HG02970 (cell line): ENCODE measurements around the gene GTF3C5.
"Not testable (repeated sequence)": the region's sequence is repeated elsewhere in the genome, so short reads cannot be mapped to it uniquely, and the experiment has no call there.

ENCODE experiments used
- ATAC-seq: cut with Tn5 transposase; IDR thresholded peaks from one replicate; pipeline ENCODE4 v1.9.1; 2021; ENCODE audit warnings: mild to moderate bottlenecking, moderate library complexity, moderate number of reproducible peaks; ENCODE audit not compliant: unreplicated experiment, low FRiP score

GTF3C5 gene

DNA sequence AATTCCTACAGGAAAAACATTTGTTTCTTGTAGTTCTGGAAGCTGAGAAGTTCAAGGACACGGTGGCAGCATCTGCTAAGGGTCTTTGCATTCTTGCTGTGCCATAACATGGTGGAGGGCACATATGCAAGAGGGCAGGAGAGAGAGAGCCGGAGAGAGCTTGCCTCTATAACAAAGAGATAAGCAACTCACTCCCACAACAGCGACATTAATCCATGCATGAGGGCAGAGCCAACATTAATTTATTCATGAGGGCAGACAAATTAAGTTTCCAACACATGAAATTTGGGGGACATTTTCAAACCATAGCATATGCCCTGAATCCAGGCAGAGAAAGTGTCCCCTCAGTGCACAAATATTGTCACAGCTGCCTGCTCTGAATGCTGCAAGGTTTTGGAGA lies 4.4 kb upstream of the GTF3C5 start:
- ATAC-seq = no peak

DNA sequence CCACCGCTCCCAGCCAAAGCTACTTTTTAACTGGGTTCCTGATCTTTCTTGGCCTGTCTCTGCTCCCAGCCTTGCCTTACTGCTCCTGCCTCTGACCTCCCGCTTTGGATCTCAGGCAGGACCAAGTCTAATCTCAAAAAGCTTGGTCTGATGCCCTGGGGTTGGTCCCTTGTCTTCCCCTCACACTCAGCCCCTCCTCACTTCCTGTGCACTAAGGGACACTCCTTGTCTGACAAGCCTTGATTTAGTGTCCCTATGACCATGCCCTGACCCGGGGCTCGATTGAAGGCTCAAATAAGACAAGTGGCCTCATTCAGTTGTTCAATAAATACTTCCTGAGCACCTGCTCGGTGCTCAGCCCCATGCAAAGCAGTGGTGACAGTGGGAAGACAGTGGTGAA lies 3.7 kb upstream of the GTF3C5 start:
- no peak for ATAC-seq

DNA sequence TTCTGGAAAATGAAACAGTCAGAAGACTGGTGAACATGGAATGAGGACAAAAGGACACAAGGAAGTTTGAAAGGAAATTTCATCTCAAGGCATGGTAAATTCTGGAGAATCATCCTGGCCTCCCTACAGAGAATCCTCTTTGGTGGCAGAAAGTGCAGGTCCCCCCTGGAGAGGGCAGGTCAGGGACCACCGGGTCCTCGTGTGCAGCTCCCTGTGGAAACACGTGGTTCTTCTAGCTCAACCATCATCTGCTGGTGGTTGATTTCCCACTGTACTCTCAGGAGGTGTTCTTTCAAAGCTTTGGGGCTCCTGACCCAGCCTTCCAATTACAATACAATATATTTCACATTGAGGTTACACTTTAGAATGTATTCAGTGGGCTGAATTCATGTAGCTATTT lies 2.6 kb upstream of the GTF3C5 start:
- no peak for ATAC-seq

DNA sequence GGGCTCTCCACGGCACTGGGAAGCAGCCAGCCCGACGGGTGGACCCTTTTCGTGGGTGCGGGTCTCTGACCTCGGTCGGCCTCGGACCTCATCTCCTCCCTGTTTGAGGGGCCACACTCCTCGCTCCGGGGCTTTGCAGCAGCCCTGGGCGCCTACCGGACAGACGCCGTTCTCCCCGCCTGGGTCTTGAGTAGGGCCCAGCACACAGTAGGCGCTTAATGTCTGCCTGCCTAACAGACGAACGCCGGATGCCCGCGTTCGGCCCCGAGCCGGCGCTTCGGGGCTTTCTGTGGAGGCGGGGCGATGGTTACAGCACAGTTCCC lies 842 bp upstream of the GTF3C5 start:
- no peak for ATAC-seq

DNA sequence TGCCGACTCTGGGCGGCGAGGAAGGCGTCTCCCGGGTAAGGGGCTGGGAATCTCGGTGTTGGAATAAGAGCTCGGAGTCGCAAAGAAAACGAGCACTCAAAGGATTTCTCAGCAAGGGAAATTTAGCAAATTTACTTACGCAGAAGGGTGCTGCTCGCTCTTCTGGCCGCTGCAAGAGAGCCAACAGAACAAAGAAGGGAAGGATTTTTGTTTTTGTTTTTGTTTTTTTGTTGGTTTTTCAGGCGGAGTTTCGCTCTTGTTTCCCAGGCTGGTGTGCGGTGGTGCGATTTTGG lies 279 bp downstream of the GTF3C5 start:
- no peak for ATAC-seq

DNA sequence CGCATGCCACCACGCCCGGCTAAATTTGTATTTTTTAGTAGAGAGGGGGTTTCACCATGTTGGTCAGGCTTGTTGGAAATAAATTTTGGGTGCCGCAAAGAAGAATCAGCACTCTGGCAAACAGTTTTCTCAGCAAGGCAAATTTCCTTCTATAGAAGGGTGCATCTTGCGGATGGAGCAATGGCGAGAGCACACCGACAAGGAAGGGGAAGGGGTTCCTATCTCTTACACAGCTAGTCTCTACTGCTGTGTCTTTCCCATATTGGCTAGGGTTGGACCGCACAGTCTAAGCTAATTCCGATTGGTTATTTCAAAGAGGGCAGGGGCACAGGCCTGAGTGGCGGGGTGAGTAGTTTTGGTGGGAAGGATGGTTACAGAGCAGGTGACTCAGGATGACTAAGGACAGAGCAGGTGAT lies 707 bp downstream of the GTF3C5 start:
- ATAC-seq = no peak

DNA sequence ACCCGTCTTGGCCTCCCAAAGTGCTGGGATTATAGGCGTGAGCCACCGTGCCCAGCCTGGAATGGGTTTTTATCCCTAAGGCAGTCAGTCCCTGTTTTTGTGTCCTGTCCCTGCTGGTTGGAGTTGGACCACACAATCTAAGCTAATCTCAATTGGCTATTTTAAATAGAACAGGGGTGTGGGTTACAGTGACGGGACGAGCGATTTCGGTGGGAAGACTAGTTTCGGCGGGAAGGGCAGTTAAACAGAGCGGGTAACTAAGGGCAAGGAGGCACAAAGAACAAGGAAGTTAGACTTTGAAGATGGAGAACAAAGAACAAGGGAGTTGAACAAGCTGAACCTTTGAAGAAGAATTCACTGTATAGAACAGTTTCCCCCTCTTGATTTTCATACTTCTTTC lies 1.4 kb downstream of the GTF3C5 start:
- ATAC-seq = no peak

DNA sequence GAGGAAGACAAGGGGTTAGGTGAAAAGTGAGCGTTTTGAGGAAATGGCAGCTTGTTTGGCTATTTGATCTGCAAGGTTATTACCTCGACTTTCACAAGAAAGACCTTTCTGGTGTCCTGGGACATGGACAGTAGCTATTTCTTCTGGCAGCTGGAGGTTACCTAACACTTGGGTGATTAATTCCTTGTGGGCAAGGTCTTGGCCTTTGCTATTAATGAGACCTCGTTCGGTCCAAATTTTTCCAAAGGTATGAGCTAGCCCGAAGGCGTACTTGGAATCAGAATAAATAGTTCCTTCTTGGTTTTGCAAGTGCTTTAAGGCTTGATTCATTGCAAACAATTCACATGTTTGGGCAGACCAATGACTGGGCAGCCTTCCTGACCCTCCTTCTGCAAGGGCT lies 4.9 kb downstream of the GTF3C5 start:
- ATAC-seq = no peak

DNA sequence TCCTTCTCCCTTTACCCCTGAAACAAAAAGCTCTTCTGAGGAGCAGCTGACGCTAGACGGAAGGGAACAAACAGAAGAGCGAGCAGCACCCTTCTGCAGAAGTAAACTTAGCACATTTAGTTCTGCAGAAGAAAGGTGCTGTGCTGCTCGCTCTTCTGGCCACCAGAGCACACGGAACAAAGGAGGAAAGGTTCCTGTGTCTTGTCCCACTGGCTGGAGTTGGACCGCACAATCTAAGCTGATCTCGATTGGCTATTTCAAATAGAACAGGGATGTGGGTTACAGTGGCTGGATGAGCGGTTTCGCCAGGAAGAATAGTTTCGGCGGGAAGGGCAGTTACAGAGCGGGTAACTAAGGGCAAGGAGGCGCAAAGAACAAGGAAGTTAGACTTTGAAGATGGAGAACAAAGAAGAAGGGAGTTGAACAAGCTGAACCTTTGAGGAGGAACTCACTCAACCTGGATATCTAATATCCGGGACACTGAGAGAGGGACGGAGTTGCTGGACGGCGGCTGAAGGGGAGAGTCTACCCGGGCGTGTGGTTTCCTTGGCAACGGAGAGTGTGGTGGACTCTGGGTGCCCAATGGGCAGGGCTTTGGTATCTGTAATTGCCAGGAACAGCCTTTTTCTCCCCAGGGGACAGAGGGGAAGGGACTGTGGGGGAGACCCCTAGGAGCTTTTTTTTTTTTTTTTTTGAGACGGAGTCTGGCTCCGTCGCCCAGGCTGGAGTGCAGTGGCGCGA lies 7.1 kb downstream of the GTF3C5 start:
- no peak for ATAC-seq

DNA sequence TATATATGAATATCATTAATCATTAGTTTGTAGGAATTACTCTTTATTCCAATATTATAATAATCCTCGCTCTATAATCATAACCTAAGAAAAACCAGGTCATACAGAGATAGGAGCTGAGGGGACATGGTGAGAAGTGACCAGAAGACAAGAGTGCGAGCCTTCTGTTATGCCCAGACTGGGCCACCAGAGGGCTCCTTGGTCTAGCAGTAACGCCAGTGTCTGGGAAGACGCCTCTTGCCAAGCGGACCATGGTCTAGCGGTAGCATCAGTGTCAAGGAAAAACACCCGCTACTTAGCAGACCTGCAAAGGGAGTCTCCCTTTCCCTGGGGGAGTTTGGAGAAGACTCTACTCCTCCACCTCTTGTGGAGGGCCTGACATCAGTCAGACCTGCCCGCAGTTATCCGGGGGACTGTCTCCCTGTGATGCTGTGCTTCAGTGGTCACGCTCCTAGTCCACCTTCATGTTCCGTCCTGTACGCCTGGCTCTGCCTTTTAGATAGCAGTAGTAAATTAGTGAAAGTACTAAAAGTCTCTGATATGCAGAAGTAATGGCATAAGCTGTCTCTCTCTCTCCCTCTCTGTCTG lies 10.2 kb downstream of the GTF3C5 start:
- ATAC-seq = not testable (repeated sequence)

DNA sequence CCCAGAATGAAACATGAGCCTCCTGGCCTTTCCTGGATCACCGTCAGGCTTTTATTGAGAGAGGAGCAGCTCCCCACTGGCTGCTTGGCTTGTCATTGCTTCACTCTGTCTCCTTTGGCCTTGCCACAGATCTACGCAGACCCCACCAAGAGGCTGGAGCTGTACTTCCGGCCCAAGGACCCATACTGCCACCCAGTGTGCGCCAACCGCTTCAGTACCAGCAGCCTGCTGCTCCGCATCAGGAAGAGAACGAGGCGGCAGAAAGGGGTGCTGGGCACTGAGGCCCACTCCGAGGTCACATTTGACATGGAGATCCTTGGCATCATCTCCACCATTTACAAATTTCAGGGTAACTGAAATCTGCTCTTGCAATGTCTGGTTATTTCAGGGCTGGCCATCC lies 11.2 kb downstream of the GTF3C5 start:
- no peak for ATAC-seq

DNA sequence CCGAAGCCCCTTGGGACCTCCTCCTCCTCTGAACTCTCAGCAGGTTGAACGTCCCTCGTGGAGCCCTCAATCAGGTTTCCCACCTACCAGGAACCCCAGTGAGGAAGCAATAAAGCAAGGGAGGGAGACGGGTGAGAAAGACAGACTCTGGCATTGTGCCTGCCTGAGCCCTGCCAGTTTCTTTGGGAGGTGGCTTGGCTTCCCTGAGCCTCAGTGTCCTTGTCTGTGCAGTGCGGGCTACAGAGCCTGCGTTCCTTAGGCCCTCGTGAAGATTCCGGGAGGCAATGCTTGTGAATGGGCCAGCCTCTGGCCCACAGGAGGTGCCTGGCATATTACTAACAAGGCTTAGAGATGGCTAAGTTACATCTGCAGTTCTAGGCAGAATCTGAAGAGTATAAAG lies 11.9 kb downstream of the GTF3C5 start:
- ATAC-seq = no peak

DNA sequence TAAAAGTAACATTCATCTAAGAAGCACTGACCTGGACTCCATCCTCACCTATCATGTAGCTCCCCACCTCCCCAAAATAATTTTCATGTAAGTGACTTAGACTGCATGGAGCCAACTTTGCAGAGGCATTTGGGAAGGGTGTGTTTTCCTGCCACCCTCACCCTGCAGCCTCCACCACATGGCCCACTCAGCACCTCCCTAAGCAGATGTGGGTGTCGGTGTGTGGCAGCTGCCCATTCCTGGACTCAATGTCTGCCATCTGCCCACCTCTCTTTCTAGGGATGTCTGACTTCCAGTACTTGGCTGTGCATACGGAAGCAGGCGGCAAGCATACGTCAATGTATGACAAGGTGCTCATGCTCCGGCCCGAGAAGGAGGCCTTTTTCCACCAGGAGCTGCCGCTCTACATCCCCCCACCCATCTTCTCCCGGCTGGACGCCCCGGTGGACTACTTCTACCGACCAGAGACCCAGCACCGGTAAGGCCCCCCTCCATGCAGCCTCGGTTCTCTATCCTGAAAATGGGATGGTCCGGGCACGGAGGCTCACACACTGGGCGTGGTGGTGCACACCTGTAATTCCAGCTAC lies 12.7 kb downstream of the GTF3C5 start:
- no peak for ATAC-seq

DNA sequence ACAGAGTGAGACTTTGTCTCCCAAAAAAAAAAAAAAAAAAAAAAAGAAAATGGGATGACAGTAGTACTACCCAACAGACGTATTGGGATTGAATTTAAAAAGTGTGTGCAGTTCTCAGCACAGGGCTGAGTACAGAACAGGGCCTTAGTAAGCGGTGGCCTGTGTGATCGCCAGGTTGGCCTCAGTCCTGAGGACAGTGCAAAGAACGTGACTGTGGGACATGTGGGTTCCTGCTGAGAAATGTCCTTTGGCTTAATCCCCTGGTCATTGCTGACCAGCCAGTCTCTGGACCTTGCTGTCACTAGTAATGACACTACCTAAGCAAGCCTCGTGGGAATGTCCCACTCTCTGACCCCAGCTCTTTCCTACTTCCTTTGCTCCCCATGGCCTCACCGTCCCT lies 13.3 kb downstream of the GTF3C5 start:
- ATAC-seq = no peak

DNA sequence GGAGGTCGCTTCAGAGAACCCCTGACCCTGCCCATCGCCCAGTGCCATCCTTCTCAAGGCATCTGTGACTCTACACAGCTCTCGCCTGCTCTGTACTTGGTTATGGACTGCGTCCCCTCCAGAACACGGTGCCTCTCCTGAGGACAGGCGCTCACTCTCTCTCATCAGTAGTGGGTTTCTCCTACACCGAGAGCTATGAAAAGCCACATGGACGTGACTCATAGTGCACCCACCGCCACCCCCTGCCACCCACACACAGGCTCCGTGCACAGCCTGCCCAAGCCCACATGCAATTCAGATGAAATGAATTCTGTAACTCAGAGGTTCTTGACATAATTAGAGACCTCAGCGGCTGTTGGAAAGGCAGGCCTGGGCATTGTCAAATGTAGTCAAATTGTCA lies 13.9 kb downstream of the GTF3C5 start:
- ATAC-seq = no peak

DNA sequence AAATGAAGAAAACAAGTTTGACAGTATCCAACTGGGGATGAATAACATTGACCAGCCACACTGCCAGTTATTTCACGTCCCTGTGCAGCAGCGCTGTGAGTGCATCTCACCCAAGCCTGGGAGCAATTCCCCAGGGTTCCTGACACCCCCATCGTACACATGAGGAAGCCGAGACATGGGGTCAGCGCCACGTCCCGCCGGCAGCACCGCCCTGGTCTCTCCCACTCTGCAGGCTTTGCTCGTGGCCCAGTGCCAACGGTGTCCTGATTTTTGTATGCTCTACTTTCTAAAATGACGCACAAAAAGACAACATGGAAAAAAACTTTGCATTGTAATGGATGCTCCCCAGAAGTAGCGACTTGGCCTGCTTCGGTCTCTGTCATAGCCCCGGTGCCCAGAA lies 14.3 kb downstream of the GTF3C5 start:
- ATAC-seq = no peak

DNA sequence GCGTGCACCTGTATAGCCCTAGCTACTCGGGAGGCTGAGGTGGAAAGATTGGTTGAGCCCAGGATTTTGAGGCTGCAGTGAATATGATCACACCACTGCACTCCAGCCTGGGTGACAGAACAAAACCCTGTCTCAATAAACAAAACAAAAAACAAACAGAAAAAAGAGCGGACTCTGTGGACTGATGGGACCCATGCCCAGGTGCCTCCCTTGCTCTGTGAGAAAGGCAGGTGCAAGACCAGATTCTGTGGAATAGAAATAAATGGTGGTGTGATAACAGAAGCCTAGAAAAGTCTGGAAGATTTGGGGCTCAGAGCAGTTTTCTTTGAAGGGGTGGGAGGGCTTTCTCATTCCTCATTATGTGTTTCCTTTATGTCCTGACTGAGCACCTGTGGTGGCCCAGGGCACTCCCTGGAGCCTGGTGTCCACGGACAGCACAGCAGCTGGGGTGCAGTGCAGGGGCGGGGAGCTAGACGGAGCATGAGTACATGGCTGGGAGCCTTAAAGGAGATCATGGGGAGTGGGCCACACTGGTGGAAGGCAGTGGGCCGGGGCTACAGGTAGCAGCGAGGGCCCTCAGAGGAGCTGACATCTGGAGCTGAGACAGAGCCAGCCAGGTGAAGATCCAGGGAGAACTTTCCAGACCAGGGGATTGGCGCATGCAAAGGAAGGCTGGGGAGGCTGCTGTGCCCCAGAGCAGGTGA lies 15.6 kb downstream of the GTF3C5 start:
- ATAC-seq = no peak

DNA sequence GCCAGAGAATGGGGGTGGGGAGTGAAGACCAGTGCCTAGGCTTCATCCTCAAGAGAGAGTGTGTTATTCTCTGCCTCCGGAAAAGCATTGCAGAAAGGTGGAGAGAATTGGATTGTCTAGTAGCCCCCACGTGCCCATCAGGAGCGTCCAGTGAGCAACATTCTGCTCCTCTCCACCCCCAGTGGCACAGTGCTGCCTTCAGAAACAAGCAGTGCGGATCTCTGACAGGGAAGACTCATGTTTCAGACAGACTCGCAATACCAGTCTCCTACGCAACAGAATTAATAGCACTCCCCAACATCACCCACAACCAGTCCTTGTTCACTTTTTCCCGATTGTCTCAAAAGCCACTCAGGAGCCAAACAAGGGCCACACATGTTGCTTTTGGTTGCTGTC lies 16.1 kb downstream of the GTF3C5 start:
- ATAC-seq = no peak

DNA sequence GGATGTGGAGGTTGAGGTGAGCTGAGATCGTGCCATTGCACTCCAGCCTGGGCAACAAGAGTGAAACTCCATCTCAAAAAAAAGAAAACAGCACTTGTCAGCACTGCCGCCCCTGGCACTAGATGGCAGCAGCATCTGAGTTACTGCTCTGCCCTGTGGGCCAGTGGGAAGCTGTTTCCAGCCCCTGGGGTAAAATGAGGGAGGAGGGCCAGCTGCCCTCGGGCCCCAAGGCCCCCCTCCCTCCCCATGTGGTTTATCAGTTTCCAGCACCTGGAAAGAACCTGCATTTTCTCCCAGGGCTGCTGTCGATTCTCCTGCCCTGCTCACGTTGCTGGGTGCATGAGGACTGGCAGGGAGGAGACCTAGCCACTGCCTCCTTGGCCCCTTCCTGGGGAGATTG lies 17.8 kb downstream of the GTF3C5 start:
- ATAC-seq = no peak

DNA sequence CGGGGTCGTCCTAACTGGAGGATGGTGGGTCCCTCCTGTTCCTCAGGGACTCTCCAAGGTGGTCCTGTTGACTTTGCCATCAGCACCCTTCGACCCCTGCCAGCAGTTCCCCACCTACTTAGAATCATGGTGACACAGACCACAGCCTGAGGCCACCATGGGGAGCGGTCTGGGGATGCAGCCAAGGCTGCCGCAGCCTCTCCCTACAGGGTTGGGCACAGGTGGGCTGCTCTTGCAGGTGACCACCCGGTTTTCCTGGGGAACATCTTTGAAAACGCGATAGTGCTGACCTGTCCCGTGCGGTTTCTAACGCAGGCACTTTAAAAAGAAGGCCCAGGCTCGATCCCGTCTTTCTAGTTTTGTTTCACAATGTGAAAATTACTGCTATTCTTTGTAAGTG lies 18.2 kb downstream of the GTF3C5 start:
- ATAC-seq = no peak

DNA sequence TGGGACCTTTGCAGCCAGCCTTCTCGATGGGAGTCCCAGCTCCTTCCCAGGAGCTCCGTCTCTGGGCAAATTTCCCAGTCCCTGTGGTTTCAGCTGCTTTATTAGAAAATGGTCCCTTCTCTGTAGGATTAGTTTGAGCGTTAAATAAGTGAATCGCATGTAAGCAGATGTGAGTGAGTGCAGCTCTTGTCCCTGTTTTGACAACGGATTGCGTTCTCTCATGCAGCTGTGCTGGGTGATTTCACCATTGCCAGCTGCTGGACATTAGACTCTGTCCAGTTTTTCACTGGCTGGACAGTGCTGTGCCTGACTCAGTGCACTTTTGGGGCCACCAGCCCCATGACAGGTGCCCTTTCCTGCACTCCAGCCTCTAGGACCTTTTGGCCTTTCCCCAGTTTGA lies 19.3 kb downstream of the GTF3C5 start:
- no peak for ATAC-seq

DNA sequence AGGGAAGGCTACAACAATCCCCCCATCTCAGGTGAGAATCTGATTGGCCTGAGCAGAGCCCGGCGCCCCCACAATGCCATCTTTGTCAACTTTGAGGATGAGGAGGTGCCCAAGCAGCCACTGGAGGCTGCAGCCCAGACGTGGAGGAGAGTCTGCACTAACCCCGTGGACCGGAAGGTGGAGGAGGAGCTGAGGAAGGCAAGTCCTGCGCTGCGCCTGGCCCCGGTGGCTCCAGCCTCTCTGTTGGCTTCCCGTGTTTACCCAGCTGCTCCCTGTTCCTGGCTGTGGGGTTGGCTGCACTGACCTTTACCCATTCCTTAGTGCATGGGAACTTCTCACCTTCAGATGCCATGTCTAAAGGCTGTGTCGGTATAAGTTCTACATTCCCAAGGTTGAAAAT lies 20.0 kb downstream of the GTF3C5 start:
- no peak for ATAC-seq
